Measurements from ENCODE around the gene LCN9. TPM values are rescaled to one million over a fixed set of nuclear protein-coding genes. Genes with fewer than 3 reads are reported as not detected.

LCN9 gene
- total RNA-seq, 6 experiments from 2014 or later: not detected

- no peaks in the 10 kb centered on the region for H3K4me1 Mint-ChIP-seq (ENCODE audit: low read depth)
Measured at GRCh38 chr9:135649508-135649907, 13.6 kb upstream of the LCN9 start.

GRCh38 chr9:135650408-135650807 is 12.7 kb upstream of the LCN9 start:
- TF ChIP-seq, protein P1, sequence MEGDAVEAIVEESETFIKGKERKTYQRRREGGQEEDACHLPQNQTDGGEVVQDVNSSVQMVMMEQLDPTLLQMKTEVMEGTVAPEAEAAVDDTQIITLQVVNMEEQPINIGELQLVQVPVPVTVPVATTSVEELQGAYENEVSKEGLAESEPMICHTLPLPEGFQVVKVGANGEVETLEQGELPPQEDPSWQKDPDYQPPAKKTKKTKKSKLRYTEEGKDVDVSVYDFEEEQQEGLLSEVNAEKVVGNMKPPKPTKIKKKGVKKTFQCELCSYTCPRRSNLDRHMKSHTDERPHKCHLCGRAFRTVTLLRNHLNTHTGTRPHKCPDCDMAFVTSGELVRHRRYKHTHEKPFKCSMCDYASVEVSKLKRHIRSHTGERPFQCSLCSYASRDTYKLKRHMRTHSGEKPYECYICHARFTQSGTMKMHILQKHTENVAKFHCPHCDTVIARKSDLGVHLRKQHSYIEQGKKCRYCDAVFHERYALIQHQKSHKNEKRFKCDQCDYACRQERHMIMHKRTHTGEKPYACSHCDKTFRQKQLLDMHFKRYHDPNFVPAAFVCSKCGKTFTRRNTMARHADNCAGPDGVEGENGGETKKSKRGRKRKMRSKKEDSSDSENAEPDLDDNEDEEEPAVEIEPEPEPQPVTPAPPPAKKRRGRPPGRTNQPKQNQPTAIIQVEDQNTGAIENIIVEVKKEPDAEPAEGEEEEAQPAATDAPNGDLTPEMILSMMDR (IDR thresholded peaks at IDR 0.05): no peak
- Mint-ChIP-seq H3K27ac (no peak overlapping the region), H3K4me3 (no peak overlapping the region), H3K27me3 (ENCODE audit: insufficient read depth) (peaks cover under 1% of the 10 kb centered on the region; the same call in 1 of the 2 replicates), H3K9me3 (peaks cover 68% of the 10 kb centered on the region), H3K4me1 (ENCODE audit: low read depth) (no peaks in the 10 kb centered on the region), H3K36me3 (ENCODE audit: low read depth) (peaks cover 16% of the 10 kb centered on the region)
- no peak for DNase-seq

More at GRCh38 chr9:135649508-135649907, 13.6 kb upstream of the LCN9 start:
- no peak for DNase-seq
- H3K27ac Mint-ChIP-seq: no peak overlapping the region
- H3K4me3 Mint-ChIP-seq: no peak overlapping the region
- no peaks in the 10 kb centered on the region for H3K27me3 Mint-ChIP-seq (ENCODE audit: insufficient read depth)
- peaks cover 77% of the 10 kb centered on the region for H3K9me3 Mint-ChIP-seq
- H3K36me3 Mint-ChIP-seq (ENCODE audit: low read depth): peaks cover 25% of the 10 kb centered on the region
- TF ChIP-seq, protein P1 (IDR thresholded peaks at IDR 0.05): no peak

- H3K4me1 Mint-ChIP-seq (ENCODE audit: low read depth): no peaks in the 10 kb centered on the region
- H3K9me3 Mint-ChIP-seq: peaks cover 23% of the 10 kb centered on the region
- TF ChIP-seq, protein P1 (IDR thresholded peaks at IDR 0.05): no peak
- H3K36me3 Mint-ChIP-seq (ENCODE audit: low read depth): no peaks in the 10 kb centered on the region
- DNase-seq: no peak
- H3K4me3 Mint-ChIP-seq: no peak overlapping the region
- H3K27me3 Mint-ChIP-seq (ENCODE audit: insufficient read depth): peaks cover 6% of the 10 kb centered on the region; the same call in 1 of the 2 replicates
- no peak overlapping the region for H3K27ac Mint-ChIP-seq
Measured at GRCh38 chr9:135655317-135655716, 7.8 kb upstream of the LCN9 start.

GRCh38 chr9:135657416-135657815 is 5.7 kb upstream of the LCN9 start:
- Mint-ChIP-seq H3K36me3 (ENCODE audit: low read depth) (no peaks in the 10 kb centered on the region), H3K4me1 (ENCODE audit: low read depth) (no peaks in the 10 kb centered on the region)
- DNase-seq: no peak

DNA sequence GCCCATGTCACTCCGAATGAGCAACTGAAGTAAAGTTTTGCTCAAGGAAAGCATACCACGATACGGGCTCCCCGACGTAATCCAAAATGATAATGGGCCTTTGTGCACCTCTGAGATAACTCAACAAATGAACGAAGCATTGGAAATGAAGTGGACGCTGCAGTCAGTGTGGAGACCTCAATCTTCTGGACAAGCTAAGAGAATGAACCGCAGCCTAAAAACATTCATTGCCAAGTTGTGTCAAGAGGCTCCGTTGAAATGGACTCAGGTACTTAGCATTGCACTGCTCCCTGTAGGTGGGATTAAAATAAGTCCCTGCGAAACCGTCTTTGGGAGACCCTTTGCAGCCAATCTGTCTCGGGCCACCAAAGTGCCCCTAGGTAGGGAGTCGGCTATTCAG is 3.9 kb upstream of the LCN9 start:
- H3K4me1 Mint-ChIP-seq (ENCODE audit: low read depth): no peaks in the 10 kb centered on the region
- DNase-seq: no peak
- H3K9me3 Mint-ChIP-seq: peaks cover under 1% of the 10 kb centered on the region; the same call in 1 of the 2 replicates
- TF ChIP-seq, protein P1 (IDR thresholded peaks at IDR 0.05): no peak
- no peak overlapping the region for H3K27ac Mint-ChIP-seq
- H3K27me3 Mint-ChIP-seq (ENCODE audit: insufficient read depth): peaks cover 10% of the 10 kb centered on the region
- H3K4me3 Mint-ChIP-seq: no peak overlapping the region
- no peaks in the 10 kb centered on the region for H3K36me3 Mint-ChIP-seq (ENCODE audit: low read depth)

More at GRCh38 chr9:135657416-135657815, 5.7 kb upstream of the LCN9 start:
- no peak overlapping the region for H3K4me3 Mint-ChIP-seq
- H3K9me3 Mint-ChIP-seq: peaks cover 12% of the 10 kb centered on the region
- TF ChIP-seq, protein P1 (IDR thresholded peaks at IDR 0.05): no peak
- peaks cover 10% of the 10 kb centered on the region for H3K27me3 Mint-ChIP-seq (ENCODE audit: insufficient read depth)
- no peak overlapping the region for H3K27ac Mint-ChIP-seq

GRCh38 chr9:135660407-135660806 is 2.7 kb upstream of the LCN9 start:
- TF ChIP-seq, protein P1 (IDR thresholded peaks at IDR 0.05): no peak
- DNase-seq: no peak
- H3K4me1 Mint-ChIP-seq (ENCODE audit: low read depth): no peaks in the 10 kb centered on the region
- no peaks in the 10 kb centered on the region; the same call in 1 of the 2 replicates for H3K9me3 Mint-ChIP-seq
- no peak overlapping the region for H3K27ac Mint-ChIP-seq
- no peaks in the 10 kb centered on the region for H3K36me3 Mint-ChIP-seq (ENCODE audit: low read depth)
- no peak overlapping the region for H3K4me3 Mint-ChIP-seq
- peaks cover 10% of the 10 kb centered on the region for H3K27me3 Mint-ChIP-seq (ENCODE audit: insufficient read depth)
